Fibroblast of lung (primary cell): ENCODE measurements around the gene VTI1A.

Experiments
- CTCF ChIP-seq, 2 donors: IDR thresholded peaks in 1 of 2; conservative IDR thresholded peaks in 1 of 2; 1 replicate in 1 of 2; 2 replicates in 1 of 2; pipeline ENCODE4 v1.5.1; 2011 to 2012; ENCODE audit warnings: low read length in 2 of 2, control low read depth in 1 of 2, inconsistent platforms in 1 of 2, low read depth in 1 of 2, mild to moderate bottlenecking in 1 of 2
- EZH2 ChIP-seq: IDR thresholded peaks from 2 replicates; pipeline ENCODE4 v1.5.1; 2012; ENCODE audit warnings: low read length, control low read depth, mild to moderate bottlenecking; ENCODE audit errors: missing control alignments

GRCh38 chr10:112502536-112502935 lies 55.5 kb downstream of the VTI1A start:
- TF ChIP-seq EZH2 (no peak), CTCF (conservative IDR thresholded peaks at IDR 0.05 in 1 of 2, IDR thresholded peaks at IDR 0.05 in 1 of 2; ENCODE audit: low read depth in 1 of 2, low read length in 2 of 2) (no peak)
